Measurements from ENCODE around the gene SYT1.

Gene SYT1

GRCh38 chr12:79186506-79186905, 321.9 kb downstream of the SYT1 start:
- peak; percentile 21 for FAIRE-seq
- TF ChIP-seq, protein P1, sequence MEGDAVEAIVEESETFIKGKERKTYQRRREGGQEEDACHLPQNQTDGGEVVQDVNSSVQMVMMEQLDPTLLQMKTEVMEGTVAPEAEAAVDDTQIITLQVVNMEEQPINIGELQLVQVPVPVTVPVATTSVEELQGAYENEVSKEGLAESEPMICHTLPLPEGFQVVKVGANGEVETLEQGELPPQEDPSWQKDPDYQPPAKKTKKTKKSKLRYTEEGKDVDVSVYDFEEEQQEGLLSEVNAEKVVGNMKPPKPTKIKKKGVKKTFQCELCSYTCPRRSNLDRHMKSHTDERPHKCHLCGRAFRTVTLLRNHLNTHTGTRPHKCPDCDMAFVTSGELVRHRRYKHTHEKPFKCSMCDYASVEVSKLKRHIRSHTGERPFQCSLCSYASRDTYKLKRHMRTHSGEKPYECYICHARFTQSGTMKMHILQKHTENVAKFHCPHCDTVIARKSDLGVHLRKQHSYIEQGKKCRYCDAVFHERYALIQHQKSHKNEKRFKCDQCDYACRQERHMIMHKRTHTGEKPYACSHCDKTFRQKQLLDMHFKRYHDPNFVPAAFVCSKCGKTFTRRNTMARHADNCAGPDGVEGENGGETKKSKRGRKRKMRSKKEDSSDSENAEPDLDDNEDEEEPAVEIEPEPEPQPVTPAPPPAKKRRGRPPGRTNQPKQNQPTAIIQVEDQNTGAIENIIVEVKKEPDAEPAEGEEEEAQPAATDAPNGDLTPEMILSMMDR (IDR thresholded peaks at IDR 0.05; ENCODE audit: insufficient read depth, missing control alignments) = no peak
- DNase-seq (ENCODE audit: insufficient read length, low spot score) = no peak

DNA sequence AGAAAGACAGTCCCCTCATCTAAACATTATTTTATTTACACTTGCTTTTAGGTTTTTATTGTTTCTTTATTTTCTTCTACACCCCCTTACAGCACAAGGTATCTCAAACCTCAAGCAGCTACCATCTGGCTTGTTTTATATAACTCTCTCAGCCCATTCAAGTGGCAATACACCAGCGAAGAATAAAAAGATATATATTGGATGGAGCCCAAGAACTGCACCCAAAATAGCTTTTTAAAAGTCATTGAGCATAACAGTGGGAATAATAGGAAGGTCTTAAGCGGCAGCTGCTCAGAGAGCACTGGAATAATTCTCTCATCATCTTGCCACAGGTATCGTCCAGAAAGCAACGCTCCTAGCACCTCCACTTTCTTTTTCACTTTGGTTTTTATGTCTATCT, 322.5 kb downstream of the SYT1 start:
- DNase-seq (ENCODE audit: insufficient read length, low spot score) = no peak
- TF ChIP-seq, protein P1 (IDR thresholded peaks at IDR 0.05; ENCODE audit: insufficient read depth, missing control alignments) = no peak
- no peak for FAIRE-seq

DNA sequence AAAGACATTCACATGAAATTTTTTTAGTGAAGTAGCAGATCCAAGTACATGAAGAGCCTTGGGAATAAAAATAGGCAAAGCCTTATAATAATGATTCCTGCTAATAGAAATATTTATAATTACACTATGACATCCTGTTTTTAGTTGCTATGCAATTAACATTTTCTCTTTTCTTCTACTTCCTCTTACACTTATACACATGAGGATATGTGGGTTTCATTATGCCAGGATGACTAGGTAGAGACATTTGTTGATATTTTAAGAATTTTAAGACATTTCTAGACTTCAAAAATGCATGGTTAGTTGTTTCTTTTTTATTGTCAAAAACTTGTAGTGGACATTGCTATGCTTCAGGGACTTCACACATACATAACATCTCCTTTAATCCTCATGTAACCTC, 326.8 kb downstream of the SYT1 start:
- FAIRE-seq (no peak), DNase-seq (ENCODE audit: insufficient read length, low spot score) (no peak)
- TF ChIP-seq, protein P1 (IDR thresholded peaks at IDR 0.05; ENCODE audit: insufficient read depth, missing control alignments) = no peak

GRCh38 chr12:79194595-79194994, 330.0 kb downstream of the SYT1 start:
- FAIRE-seq (no peak), DNase-seq (ENCODE audit: insufficient read length, low spot score) (no peak)

GRCh38 chr12:79199166-79199565, 334.6 kb downstream of the SYT1 start:
- TF ChIP-seq, protein P1 (IDR thresholded peaks at IDR 0.05; ENCODE audit: insufficient read depth, missing control alignments) = no peak
- DNase-seq (ENCODE audit: insufficient read length, low spot score) (no peak), FAIRE-seq (no peak)

More at GRCh38 chr12:79194595-79194994, 330.0 kb downstream of the SYT1 start:
- TF ChIP-seq, protein P1 (IDR thresholded peaks at IDR 0.05; ENCODE audit: insufficient read depth, missing control alignments) = no peak

- FAIRE-seq (no peak), DNase-seq (ENCODE audit: insufficient read length, low spot score) (no peak)
- TF ChIP-seq, protein P1 (IDR thresholded peaks at IDR 0.05; ENCODE audit: insufficient read depth, missing control alignments) = no peak
Measured at GRCh38 chr12:79200176-79200575, 335.6 kb downstream of the SYT1 start.

DNA sequence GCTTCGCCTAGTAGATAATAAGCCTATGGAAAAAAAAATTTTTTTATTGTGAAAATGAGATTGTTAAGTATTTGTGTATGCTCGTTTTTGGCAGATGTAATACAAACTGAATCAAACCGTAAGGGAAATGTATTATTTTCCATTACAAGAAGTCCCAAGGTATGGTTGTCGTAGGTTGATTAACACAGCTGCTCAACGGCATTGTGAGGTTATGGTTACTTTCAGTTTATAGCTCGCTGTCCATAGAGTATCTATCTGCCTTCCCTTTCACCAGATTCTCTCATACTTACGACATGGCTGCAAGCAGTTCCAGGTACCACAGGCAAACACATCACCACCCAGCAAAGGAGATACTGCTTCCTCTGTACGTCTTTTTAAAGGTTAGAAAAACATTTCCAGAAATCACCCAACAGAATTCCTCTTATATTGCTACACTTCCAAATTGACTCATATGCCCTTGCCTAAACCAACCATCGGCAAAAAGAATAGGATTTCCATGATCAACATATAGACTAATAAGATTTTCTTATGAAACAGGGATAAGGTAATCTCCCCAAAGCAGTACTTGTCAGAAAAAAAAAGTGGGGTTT, 338.6 kb downstream of the SYT1 start:
- FAIRE-seq (no peak), DNase-seq (ENCODE audit: insufficient read length, low spot score) (no peak)
- TF ChIP-seq, protein P1 (IDR thresholded peaks at IDR 0.05; ENCODE audit: insufficient read depth, missing control alignments) = no peak

All from D721Med (cell line).